SHP77 (cell line): ENCODE measurements around the gene GSPT1.

Experiments
- DNase-seq, 2 experiments: peaks; one replicate each; lab custom pipeline; 2025; lab: John Stamatoyannopoulos, UW

Gene GSPT1

GRCh38 chr16:11913425-11914079 lies 2.2 kb downstream of the GSPT1 start:
- no peak for DNase-seq

GRCh38 chr16:11909653-11910545 lies 5.9 kb downstream of the GSPT1 start:
- no peak for DNase-seq

GRCh38 chr16:11907160-11907970 lies 8.4 kb downstream of the GSPT1 start:
- DNase-seq, result no peak

- DNase-seq, result no peak
Observed at GRCh38 chr16:11903906-11904305, 11.8 kb downstream of the GSPT1 start.

- DNase-seq, result no peak
Observed at GRCh38 chr16:11901091-11901490, 14.7 kb downstream of the GSPT1 start.

GRCh38 chr16:11896486-11897176 lies 19.1 kb downstream of the GSPT1 start:
- no peak for DNase-seq

- no peak for DNase-seq
Observed at GRCh38 chr16:11893571-11893970, 22.2 kb downstream of the GSPT1 start.

- DNase-seq, result no peak
Observed at GRCh38 chr16:11892761-11893160, 23.0 kb downstream of the GSPT1 start.

GRCh38 chr16:11890231-11890965 lies 25.4 kb downstream of the GSPT1 start:
- DNase-seq, result no peak

GRCh38 chr16:11886881-11887280 lies 28.9 kb downstream of the GSPT1 start:
- no peak for DNase-seq

GRCh38 chr16:11884035-11884434 lies 31.7 kb downstream of the GSPT1 start:
- no peak for DNase-seq

GRCh38 chr16:11880007-11880406 lies 35.7 kb downstream of the GSPT1 start:
- DNase-seq, result no peak

GRCh38 chr16:11877374-11877773 lies 38.4 kb downstream of the GSPT1 start:
- DNase-seq, result no peak

GRCh38 chr16:11876306-11876705 lies 39.5 kb downstream of the GSPT1 start:
- DNase-seq, result no peak

- DNase-seq, result no peak
Observed at GRCh38 chr16:11875721-11876120, 40.0 kb downstream of the GSPT1 start.

- peak in 1 of 2 experiments; percentile 9 for DNase-seq
Observed at GRCh38 chr16:11871193-11871592, 44.6 kb downstream of the GSPT1 start.

GRCh38 chr16:11870399-11870798 lies 45.4 kb downstream of the GSPT1 start:
- no peak for DNase-seq

GRCh38 chr16:11869353-11870228 lies 46.2 kb downstream of the GSPT1 start:
- no peak for DNase-seq

- no peak for DNase-seq
Observed at GRCh38 chr16:11868412-11868980, 47.3 kb downstream of the GSPT1 start.

GRCh38 chr16:11862489-11862888 lies 53.3 kb downstream of the GSPT1 start:
- no peak for DNase-seq
